Skin epidermis (tissue), 12 donors: ENCODE measurements around the gene ARHGEF38.

Experiments
- H3K27ac ChIP-seq, 21 experiments: fragments of 200-600 bp; sonication (generic) in 11 of 21; one replicate each; pipeline ENCODE4 v1.5.0; 2020; ENCODE audit warnings: mild to moderate bottlenecking in 3 of 21, inconsistent platforms in 2 of 21, moderate library complexity in 2 of 21
- H3K4me3 ChIP-seq, 7 experiments: fragments of 200-600 bp; sonication (generic) in 2 of 7; one replicate each; pipeline ENCODE4 v1.5.0; 2020; ENCODE audit warnings: inconsistent platforms in 2 of 7, mild to moderate bottlenecking in 2 of 7, moderate library complexity in 1 of 7

ARHGEF38 gene

GRCh38 chr4:105555409-105555808 is 3.0 kb downstream of the ARHGEF38 start:
- Histone ChIP-seq H3K4me3 (no peak overlapping the region), H3K27ac (no peak overlapping the region)

GRCh38 chr4:105556206-105556605 is 3.8 kb downstream of the ARHGEF38 start:
- Histone ChIP-seq H3K4me3 (no peak overlapping the region), H3K27ac (no peak overlapping the region)

GRCh38 chr4:105558277-105558676 is 5.9 kb downstream of the ARHGEF38 start:
- Histone ChIP-seq H3K4me3 (no peak overlapping the region), H3K27ac (no peak overlapping the region)

- Histone ChIP-seq H3K27ac (no peak overlapping the region), H3K4me3 (no peak overlapping the region)
Observed at GRCh38 chr4:105560421-105560848, 8.0 kb downstream of the ARHGEF38 start.

- no peak overlapping the region for H3K27ac ChIP-seq
Observed at GRCh38 chr4:105563352-105563751, 10.9 kb downstream of the ARHGEF38 start.

GRCh38 chr4:105568584-105568983 is 16.2 kb downstream of the ARHGEF38 start:
- H3K4me3 ChIP-seq, result no peak overlapping the region
- no peak overlapping the region for H3K27ac ChIP-seq

More at GRCh38 chr4:105563352-105563751, 10.9 kb downstream of the ARHGEF38 start:
- H3K4me3 ChIP-seq, result no peak overlapping the region

- no peak overlapping the region for H3K27ac ChIP-seq
- no peak overlapping the region for H3K4me3 ChIP-seq
Observed at GRCh38 chr4:105569057-105569865, 16.8 kb downstream of the ARHGEF38 start.

- Histone ChIP-seq H3K4me3 (no peak overlapping the region), H3K27ac (no peak overlapping the region)
Observed at GRCh38 chr4:105569866-105570236, 17.4 kb downstream of the ARHGEF38 start.

GRCh38 chr4:105572296-105572695 is 19.9 kb downstream of the ARHGEF38 start:
- H3K4me3 ChIP-seq, result no peak overlapping the region
- H3K27ac ChIP-seq, result no peak overlapping the region

GRCh38 chr4:105586638-105587328 is 34.4 kb downstream of the ARHGEF38 start:
- no peak overlapping the region for H3K4me3 ChIP-seq
- no peak overlapping the region for H3K27ac ChIP-seq

GRCh38 chr4:105587841-105588240 is 35.4 kb downstream of the ARHGEF38 start:
- no peak overlapping the region for H3K4me3 ChIP-seq
- no peak overlapping the region for H3K27ac ChIP-seq

GRCh38 chr4:105588252-105588651 is 35.8 kb downstream of the ARHGEF38 start:
- no peak overlapping the region for H3K27ac ChIP-seq
- no peak overlapping the region for H3K4me3 ChIP-seq

GRCh38 chr4:105591573-105591972 is 39.2 kb downstream of the ARHGEF38 start:
- Histone ChIP-seq H3K27ac (no peak overlapping the region), H3K4me3 (no peak overlapping the region)

GRCh38 chr4:105594099-105595010 is 41.9 kb downstream of the ARHGEF38 start:
- Histone ChIP-seq H3K27ac (no peak overlapping the region), H3K4me3 (no peak overlapping the region)

- H3K4me3 ChIP-seq, result no peak overlapping the region
- no peak overlapping the region for H3K27ac ChIP-seq
Observed at GRCh38 chr4:105596684-105597083, 44.3 kb downstream of the ARHGEF38 start.

GRCh38 chr4:105598052-105598451 is 45.6 kb downstream of the ARHGEF38 start:
- Histone ChIP-seq H3K4me3 (no peak overlapping the region), H3K27ac (no peak overlapping the region)

GRCh38 chr4:105598787-105599186 is 46.4 kb downstream of the ARHGEF38 start:
- Histone ChIP-seq H3K27ac (no peak overlapping the region), H3K4me3 (no peak overlapping the region)

- Histone ChIP-seq H3K27ac (no peak overlapping the region), H3K4me3 (no peak overlapping the region)
Observed at GRCh38 chr4:105599482-105599881, 47.1 kb downstream of the ARHGEF38 start.

- Histone ChIP-seq H3K4me3 (no peak overlapping the region), H3K27ac (no peak overlapping the region)
Observed at GRCh38 chr4:105599932-105600655, 47.7 kb downstream of the ARHGEF38 start.

GRCh38 chr4:105600951-105601350 is 48.5 kb downstream of the ARHGEF38 start:
- no peak overlapping the region for H3K4me3 ChIP-seq

More at GRCh38 chr4:105600951-105601350, 48.5 kb downstream of the ARHGEF38 start:
- H3K27ac ChIP-seq, result no peak overlapping the region
